Measurements from ENCODE around the gene HGFAC. TPM values are rescaled to one million over a fixed set of nuclear protein-coding genes. Genes with fewer than 3 reads are reported as not detected.

HGFAC gene
- total RNA-seq, 1 experiment from 2014 or later = 1.3 TPM

DNA sequence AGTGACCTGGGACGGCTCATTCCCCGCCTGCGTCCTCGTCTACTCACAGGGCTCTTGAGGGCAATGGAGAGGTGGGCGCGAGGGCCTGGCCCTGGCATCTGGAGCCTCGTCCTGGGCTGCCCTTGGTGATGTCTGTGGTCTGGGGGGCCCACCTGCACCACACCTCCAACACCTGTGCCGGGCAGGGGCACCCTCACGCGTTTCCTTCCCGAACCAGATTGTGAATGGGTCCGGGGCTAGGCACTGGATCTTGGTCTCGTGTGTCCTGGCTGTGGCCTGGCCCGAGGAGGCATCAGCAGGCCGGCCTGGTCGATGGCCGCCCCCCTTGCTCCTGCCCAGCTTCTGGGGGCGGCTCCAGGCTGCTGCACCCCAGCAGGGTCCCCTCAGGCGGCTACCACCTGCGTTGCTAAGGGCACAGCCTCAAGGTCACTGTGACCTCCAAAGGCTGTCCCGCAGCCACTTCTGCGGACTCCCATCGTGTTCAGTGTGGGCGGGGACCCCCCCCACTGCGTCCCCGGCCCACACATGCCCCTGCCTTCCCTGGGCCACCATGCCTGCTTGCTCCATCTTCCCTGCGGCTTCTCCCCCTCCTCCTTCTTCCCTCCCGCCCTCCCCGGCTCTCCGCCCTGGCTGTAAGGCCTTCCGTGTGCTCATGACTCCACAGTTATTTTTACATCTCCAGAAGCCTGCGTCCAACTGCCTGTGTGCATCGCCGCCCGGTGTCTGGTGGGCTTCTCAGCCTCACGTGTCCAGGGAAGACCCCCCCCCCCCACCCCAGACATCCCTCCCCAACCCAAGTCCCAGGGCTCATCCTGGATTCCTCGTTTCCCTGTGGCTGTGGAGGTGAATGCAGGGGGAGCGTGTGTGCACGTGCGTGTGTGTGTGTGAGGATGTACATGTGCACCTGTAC, 25.2 kb downstream of the HGFAC start:
- Histone ChIP-seq H2AFZ (no peak overlapping the region), H3F3A (ENCODE audit: insufficient read depth, low read depth) (peaks cover 12% of the 10 kb centered on the region; the same call in 1 of the 2 replicates), H3K4me1 (replicated peaks; ENCODE audit: insufficient read depth) (0 out of 2 replicates have a peak, but pooled peaks cover 8% of the 10 kb centered on the region), H3K36me3 (ENCODE audit: low read depth) (no peaks in the 10 kb centered on the region), H3K4me3 (no peak overlapping the region), H3K9me2 (ENCODE audit: insufficient read depth) (no peaks in the 10 kb centered on the region), H3K27ac (no peak overlapping the region), H3K79me2 (ENCODE audit: low read depth) (no peaks in the 10 kb centered on the region), H3K27me3 (ENCODE audit: insufficient read depth, low read depth) (no peaks in the 10 kb centered on the region; the same call in 1 of the 2 replicates), H4K20me1 (ENCODE audit: insufficient read depth) (no peaks in the 10 kb centered on the region), H3K4me2 (no peak overlapping the region), H3K9me3 (ENCODE audit: insufficient read depth, low read depth) (0 out of 2 replicates have a peak, but pooled peaks cover 6% of the 10 kb centered on the region)
- CTCF ChIA-PET = no interaction called here
- DNase-seq = no peak
- intact Hi-C loops (cut with micrococcal nuclease; ENCODE audit: unreplicated experiment) = no loop called here
- TF ChIP-seq EZH2 (IDR thresholded peaks at IDR 0.05; ENCODE audit: low read depth) = no peak
- TF ChIP-seq, protein P1, sequence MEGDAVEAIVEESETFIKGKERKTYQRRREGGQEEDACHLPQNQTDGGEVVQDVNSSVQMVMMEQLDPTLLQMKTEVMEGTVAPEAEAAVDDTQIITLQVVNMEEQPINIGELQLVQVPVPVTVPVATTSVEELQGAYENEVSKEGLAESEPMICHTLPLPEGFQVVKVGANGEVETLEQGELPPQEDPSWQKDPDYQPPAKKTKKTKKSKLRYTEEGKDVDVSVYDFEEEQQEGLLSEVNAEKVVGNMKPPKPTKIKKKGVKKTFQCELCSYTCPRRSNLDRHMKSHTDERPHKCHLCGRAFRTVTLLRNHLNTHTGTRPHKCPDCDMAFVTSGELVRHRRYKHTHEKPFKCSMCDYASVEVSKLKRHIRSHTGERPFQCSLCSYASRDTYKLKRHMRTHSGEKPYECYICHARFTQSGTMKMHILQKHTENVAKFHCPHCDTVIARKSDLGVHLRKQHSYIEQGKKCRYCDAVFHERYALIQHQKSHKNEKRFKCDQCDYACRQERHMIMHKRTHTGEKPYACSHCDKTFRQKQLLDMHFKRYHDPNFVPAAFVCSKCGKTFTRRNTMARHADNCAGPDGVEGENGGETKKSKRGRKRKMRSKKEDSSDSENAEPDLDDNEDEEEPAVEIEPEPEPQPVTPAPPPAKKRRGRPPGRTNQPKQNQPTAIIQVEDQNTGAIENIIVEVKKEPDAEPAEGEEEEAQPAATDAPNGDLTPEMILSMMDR (conservative IDR thresholded peaks at IDR 0.05) = no peak
- POLR2A ChIA-PET (ENCODE audit: unreplicated experiment) = no interaction called here
- BruUV-seq (replicated peaks) = no TSS peak

DNA sequence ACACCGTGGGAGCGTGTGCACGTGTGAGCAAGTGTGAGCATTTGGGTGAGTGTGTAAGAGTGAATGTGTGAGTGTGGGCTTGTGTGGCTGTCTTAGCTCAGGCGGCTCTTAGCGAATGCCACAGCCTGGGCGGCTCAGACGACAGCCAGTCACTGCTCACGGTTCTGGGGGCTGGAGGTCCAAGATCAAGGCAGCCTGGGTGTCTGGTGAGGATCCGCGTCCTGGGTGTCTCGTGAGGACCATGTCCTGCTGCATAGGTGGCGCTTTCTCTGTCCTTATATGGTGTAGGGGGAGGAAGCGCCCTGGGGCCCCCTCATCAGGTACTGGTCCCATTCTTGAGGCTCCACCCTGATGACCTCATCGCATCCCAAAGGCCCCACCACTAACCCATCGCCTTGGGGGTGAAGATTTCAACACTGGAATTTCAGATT, 25.8 kb downstream of the HGFAC start:
- Histone ChIP-seq H3K27ac (no peak overlapping the region), H3K4me3 (no peak overlapping the region), H4K20me1 (ENCODE audit: insufficient read depth) (no peaks in the 10 kb centered on the region), H3K36me3 (ENCODE audit: low read depth) (no peaks in the 10 kb centered on the region), H3F3A (ENCODE audit: insufficient read depth, low read depth) (peaks cover 12% of the 10 kb centered on the region; the same call in 1 of the 2 replicates), H3K27me3 (ENCODE audit: insufficient read depth, low read depth) (no peaks in the 10 kb centered on the region; the same call in 1 of the 2 replicates), H3K4me1 (replicated peaks; ENCODE audit: insufficient read depth) (0 out of 2 replicates have a peak, but pooled peaks cover under 1% of the 10 kb centered on the region), H3K9me3 (ENCODE audit: insufficient read depth, low read depth) (0 out of 2 replicates have a peak, but pooled peaks cover 6% of the 10 kb centered on the region), H3K4me2 (no peak overlapping the region), H2AFZ (no peak overlapping the region), H3K79me2 (ENCODE audit: low read depth) (no peaks in the 10 kb centered on the region), H3K9me2 (ENCODE audit: insufficient read depth) (no peaks in the 10 kb centered on the region)
- TF ChIP-seq EZH2 (IDR thresholded peaks at IDR 0.05; ENCODE audit: low read depth) = no peak
- TF ChIP-seq, protein P1 (conservative IDR thresholded peaks at IDR 0.05) = no peak
- no peak for DNase-seq
- intact Hi-C loops (cut with micrococcal nuclease; ENCODE audit: unreplicated experiment) = no loop called here
- POLR2A ChIA-PET (ENCODE audit: unreplicated experiment) = no interaction called here
- CTCF ChIA-PET = no interaction called here
- BruUV-seq (replicated peaks) = no TSS peak

GRCh38 chr4:3468154-3468553, 26.4 kb downstream of the HGFAC start:
- H3K79me2 ChIP-seq (ENCODE audit: low read depth) = no peaks in the 10 kb centered on the region
- H3K27me3 ChIP-seq (ENCODE audit: insufficient read depth, low read depth) = no peaks in the 10 kb centered on the region; the same call in 1 of the 2 replicates
- no peaks in the 10 kb centered on the region for H4K20me1 ChIP-seq (ENCODE audit: insufficient read depth)
- no peak for DNase-seq
- BruUV-seq (replicated peaks) = no TSS peak
- TF ChIP-seq, protein P1 (conservative IDR thresholded peaks at IDR 0.05) = no peak
- no peak for TF ChIP-seq EZH2 (IDR thresholded peaks at IDR 0.05; ENCODE audit: low read depth)
- H3K4me1 ChIP-seq (replicated peaks; ENCODE audit: insufficient read depth) = no peaks in the 10 kb centered on the region
- H3K27ac ChIP-seq = no peak overlapping the region
- no peak overlapping the region for H3K4me2 ChIP-seq
- no peaks in the 10 kb centered on the region for H3K36me3 ChIP-seq (ENCODE audit: low read depth)
- POLR2A ChIA-PET (ENCODE audit: unreplicated experiment) = no interaction called here
- no peaks in the 10 kb centered on the region for H3K9me2 ChIP-seq (ENCODE audit: insufficient read depth)
- no peak overlapping the region for H2AFZ ChIP-seq
- CTCF ChIA-PET = no interaction called here
- H3K4me3 ChIP-seq = no peak overlapping the region
- peaks cover 12% of the 10 kb centered on the region; the same call in 1 of the 2 replicates for H3F3A ChIP-seq (ENCODE audit: insufficient read depth, low read depth)
- 0 out of 2 replicates have a peak, but pooled peaks cover 6% of the 10 kb centered on the region for H3K9me3 ChIP-seq (ENCODE audit: insufficient read depth, low read depth)
- intact Hi-C loops (cut with micrococcal nuclease; ENCODE audit: unreplicated experiment) = no loop called here

Measured in PC-9 (cell line).